Measurements from ENCODE around the gene GALNTL6. TPM values are rescaled to one million over a fixed set of nuclear protein-coding genes. Genes with fewer than 3 reads are reported as not detected.
"Not testable (repeated sequence)": the region's sequence is repeated elsewhere in the genome, so short reads cannot be mapped to it uniquely, and the experiment has no call there.

The GALNTL6 gene
- total RNA-seq, 6 donors from 2014 or later: 0.26 to 18.9 TPM; not detected in 4

GRCh38 chr4:172793565-172794306, 980.5 kb downstream of the GALNTL6 start:
- TF ChIP-seq POLR2AphosphoS5 (IDR thresholded peaks at IDR 0.05) (no peak), CTCF (IDR thresholded peaks at IDR 0.05) (no peak), POLR2A (IDR thresholded peaks at IDR 0.05) (no peak), EP300 (IDR thresholded peaks at IDR 0.05) (no peak)
- H3K36me3 ChIP-seq: no peaks in the 10 kb centered on the region
- no peaks in the 10 kb centered on the region for H3K9me3 ChIP-seq
- DNase-seq: no peak
- no peak for ATAC-seq (ENCODE audit: low FRiP score in 2 of 2)
- WGBS, 2 donors: 65 to 68% methylated on average over 4 of the region's 4 CpGs
- no peaks in the 10 kb centered on the region for H3K4me1 ChIP-seq
- H3K4me3 ChIP-seq: no peak overlapping the region
- H3K27ac ChIP-seq: no peak overlapping the region
- no peaks in the 10 kb centered on the region for H3K27me3 ChIP-seq

GRCh38 chr4:172794307-172794703, 981.1 kb downstream of the GALNTL6 start:
- Histone ChIP-seq H3K27ac (no peak overlapping the region), H3K4me1 (no peaks in the 10 kb centered on the region), H3K9me3 (no peaks in the 10 kb centered on the region), H3K4me3 (no peak overlapping the region), H3K27me3 (no peaks in the 10 kb centered on the region), H3K36me3 (no peaks in the 10 kb centered on the region)
- DNase-seq (no peak), ATAC-seq (ENCODE audit: low FRiP score in 2 of 2) (no peak)
- no peak for TF ChIP-seq CTCF (IDR thresholded peaks at IDR 0.05)
- TF ChIP-seq POLR2A (IDR thresholded peaks at IDR 0.05): no peak
- no peak for TF ChIP-seq EP300 (IDR thresholded peaks at IDR 0.05)
- no peak for TF ChIP-seq POLR2AphosphoS5 (IDR thresholded peaks at IDR 0.05)
- WGBS, 2 donors: 80 to 90% methylated on average over 3 of the region's 3 CpGs

GRCh38 chr4:172797281-172797680, 984.1 kb downstream of the GALNTL6 start:
- H3K4me1 ChIP-seq; H3K36me3 ChIP-seq; H3K9me3 ChIP-seq; ATAC-seq (ENCODE audit: low FRiP score in 2 of 2); H3K27me3 ChIP-seq; DNase-seq; H3K4me3 ChIP-seq; H3K27ac ChIP-seq: not testable (repeated sequence)
- WGBS, 2 donors: 95% methylated on average over 17 to 18 of the region's 18 CpGs

- Histone ChIP-seq H3K36me3 (no peaks in the 10 kb centered on the region), H3K27ac (no peak overlapping the region), H3K4me1 (no peaks in the 10 kb centered on the region), H3K4me3 (no peak overlapping the region), H3K9me3 (no peaks in the 10 kb centered on the region), H3K27me3 (no peaks in the 10 kb centered on the region)
- ATAC-seq (ENCODE audit: low FRiP score in 2 of 2) (no peak), DNase-seq (no peak)
- TF ChIP-seq EP300 (IDR thresholded peaks at IDR 0.05) (no peak), POLR2A (IDR thresholded peaks at IDR 0.05) (no peak), CTCF (IDR thresholded peaks at IDR 0.05) (no peak), POLR2AphosphoS5 (IDR thresholded peaks at IDR 0.05) (no peak)
- 60 to 63% methylated on average over 2 of the region's 2 CpGs for WGBS, 2 donors
Measured at GRCh38 chr4:172802032-172802431, 988.8 kb downstream of the GALNTL6 start.

- no peaks in the 10 kb centered on the region for H3K4me1 ChIP-seq
- H3K27me3 ChIP-seq: no peaks in the 10 kb centered on the region
- DNase-seq (no peak), ATAC-seq (ENCODE audit: low FRiP score in 2 of 2) (no peak)
- no peaks in the 10 kb centered on the region for H3K36me3 ChIP-seq
- 94 to 96% methylated on average over 4 of the region's 4 CpGs for WGBS, 2 donors
- no peaks in the 10 kb centered on the region for H3K9me3 ChIP-seq
- TF ChIP-seq EP300 (IDR thresholded peaks at IDR 0.05): no peak
- TF ChIP-seq POLR2AphosphoS5 (IDR thresholded peaks at IDR 0.05): no peak
- TF ChIP-seq POLR2A (IDR thresholded peaks at IDR 0.05): no peak
- no peak for TF ChIP-seq CTCF (IDR thresholded peaks at IDR 0.05)
- H3K27ac ChIP-seq: no peak overlapping the region
- no peak overlapping the region for H3K4me3 ChIP-seq
Measured at GRCh38 chr4:172806841-172807240, 993.6 kb downstream of the GALNTL6 start.
